GM06990 (cell line): ENCODE results near the gene WAC.
"Not testable (repeated sequence)": the region's sequence is repeated elsewhere in the genome, so short reads cannot be mapped to it uniquely, and the experiment has no call there.

ENCODE experiments used
- DNase-seq: peaks from one replicate; pipeline ENCODE4 v3.0.0-alpha.2; 2011; ENCODE audit not compliant: insufficient read length; ENCODE audit errors: extremely low read depth
- H3K27me3 ChIP-seq: replicated peaks from 2 replicates; pipeline ENCODE4 v1.6.0; 2011; ENCODE audit warnings: low read length; ENCODE audit not compliant: control insufficient read depth, insufficient read depth
- H3K36me3 ChIP-seq: 2 replicates; pipeline ENCODE4 v1.5.1; 2011; ENCODE audit warnings: low read length; ENCODE audit not compliant: control insufficient read depth, insufficient read depth
- H3K4me3 ChIP-seq: replicated peaks from 2 replicates; pipeline ENCODE4 v1.5.1; 2011; ENCODE audit warnings: low read depth, mild to moderate bottlenecking, control low read depth, low read length
- CTCF ChIP-seq: IDR thresholded peaks from 2 replicates; pipeline ENCODE4 v1.5.1; 2011; ENCODE audit warnings: low read length, control low read depth, mild to moderate bottlenecking, inconsistent platforms; ENCODE audit not compliant: insufficient read depth, poor library complexity, severe bottlenecking

The WAC gene

DNA sequence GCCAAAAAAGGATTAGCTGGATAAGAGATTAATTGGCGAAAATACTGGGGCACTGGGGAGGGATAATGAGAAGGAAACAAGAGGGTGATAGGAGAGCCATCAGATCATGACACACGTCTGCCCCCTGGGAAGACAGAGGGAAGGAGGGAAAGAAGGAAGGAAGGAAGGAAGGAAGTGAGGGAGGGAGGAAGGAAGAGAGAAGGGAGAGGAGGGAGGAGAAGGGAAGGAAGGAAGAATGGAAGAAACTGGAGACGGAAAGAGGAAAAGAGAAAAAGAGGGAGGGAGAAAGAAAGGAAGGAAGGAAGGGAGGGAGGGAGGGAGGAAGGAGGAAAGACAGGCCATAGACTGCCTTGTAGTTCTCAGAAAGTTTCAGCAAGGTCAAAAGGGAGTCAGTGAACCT lies 37.8 kb upstream of the WAC start:
- no peak for DNase-seq
- Histone ChIP-seq H3K36me3 (no peaks in the 10 kb centered on the region), H3K27me3 (no peaks in the 10 kb centered on the region), H3K4me3 (no peak overlapping the region)
- TF ChIP-seq CTCF: no peak

GRCh38 chr10:28496017-28496416 lies 36.9 kb upstream of the WAC start:
- no peak for TF ChIP-seq CTCF

DNA sequence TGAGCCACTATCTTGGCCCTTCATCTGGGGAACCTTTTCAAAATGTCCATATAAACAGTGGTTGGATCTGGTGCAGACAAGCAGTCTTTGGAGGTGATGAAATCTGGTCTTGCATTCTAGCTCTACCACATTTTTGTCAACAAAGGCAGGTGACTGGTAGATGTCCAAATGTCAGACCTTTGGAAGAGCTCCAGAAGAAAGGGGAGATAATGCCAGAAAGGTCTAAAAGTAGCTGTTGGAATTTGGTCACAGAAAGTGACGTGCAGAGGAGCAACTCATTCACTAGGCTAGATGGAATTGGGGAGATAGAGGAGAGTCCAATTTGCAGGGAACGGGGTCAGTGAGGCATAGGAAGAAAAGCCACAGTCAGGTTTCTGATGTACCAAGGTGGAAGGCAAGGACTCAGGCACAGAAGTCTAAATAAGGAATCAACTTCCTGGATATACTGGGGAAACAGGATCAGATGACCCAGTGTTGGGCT lies 36.4 kb upstream of the WAC start:
- TF ChIP-seq CTCF: no peak
- Histone ChIP-seq H3K4me3 (no peak overlapping the region), H3K36me3 (no peaks in the 10 kb centered on the region), H3K27me3 (no peaks in the 10 kb centered on the region)
- DNase-seq: no peak

More at GRCh38 chr10:28496017-28496416, 36.9 kb upstream of the WAC start:
- H3K27me3 ChIP-seq: no peaks in the 10 kb centered on the region
- H3K36me3 ChIP-seq: no peaks in the 10 kb centered on the region
- no peak overlapping the region for H3K4me3 ChIP-seq
- no peak for DNase-seq

DNA sequence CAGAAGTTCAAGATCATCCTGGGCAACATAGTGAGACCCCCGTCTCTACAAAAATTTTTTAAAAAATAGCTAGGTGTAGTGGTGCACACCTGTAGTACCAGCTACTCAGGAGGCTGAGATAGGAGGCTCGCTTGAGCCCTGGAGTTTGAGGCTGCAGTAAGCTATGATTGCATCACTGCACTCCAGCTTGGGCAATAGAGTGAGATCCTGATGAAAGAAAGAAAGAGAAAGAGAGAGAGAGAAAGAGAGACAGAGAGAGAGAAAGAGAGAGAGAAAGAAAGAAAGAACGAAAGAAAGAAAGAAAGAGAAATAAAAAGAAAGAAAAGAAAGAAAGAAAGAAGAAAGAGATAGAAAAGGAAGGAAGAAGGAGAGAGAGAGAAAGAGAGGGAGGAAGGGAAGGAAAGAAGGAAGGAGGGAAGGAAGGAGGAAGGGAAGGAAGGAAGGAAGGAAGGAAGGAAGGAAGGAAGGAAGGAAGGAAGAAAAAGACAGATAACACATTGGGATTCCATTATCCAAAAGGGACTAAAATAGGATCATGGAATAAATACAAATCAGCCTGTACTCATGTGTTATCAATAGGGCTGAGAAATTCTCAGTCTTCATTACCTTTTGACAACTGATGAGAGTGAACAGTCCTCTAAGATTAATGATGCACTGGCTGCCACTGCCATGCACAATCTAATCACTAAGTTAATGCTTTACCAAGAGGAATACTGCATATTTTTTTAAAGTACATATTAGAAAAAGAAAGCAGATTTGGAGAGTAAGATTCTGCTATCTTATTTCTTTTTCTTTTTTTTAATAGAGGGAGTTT lies 35.4 kb upstream of the WAC start:
- DNase-seq: no peak
- no peak for TF ChIP-seq CTCF
- Histone ChIP-seq H3K4me3 (no peak overlapping the region), H3K27me3 (no peaks in the 10 kb centered on the region), H3K36me3 (no peaks in the 10 kb centered on the region)

- H3K27me3 ChIP-seq, DNase-seq, H3K36me3 ChIP-seq, H3K4me3 ChIP-seq: not testable (repeated sequence)
Measured at GRCh38 chr10:28500203-28500602, 32.7 kb upstream of the WAC start.

- no peak for DNase-seq
- Histone ChIP-seq H3K36me3 (no peaks in the 10 kb centered on the region), H3K27me3 (no peaks in the 10 kb centered on the region), H3K4me3 (no peak overlapping the region)
- no peak for TF ChIP-seq CTCF
Measured at GRCh38 chr10:28503114-28503513, 29.8 kb upstream of the WAC start.
